ENCODE results near the gene LPCAT1.
A peak's percentile ranks its signal among the peaks of the same experiment; 100 is the strongest.
"Not testable (repeated sequence)": the region's sequence is repeated elsewhere in the genome, so short reads cannot be mapped to it uniquely, and the experiment has no call there.

The LPCAT1 gene

DNA sequence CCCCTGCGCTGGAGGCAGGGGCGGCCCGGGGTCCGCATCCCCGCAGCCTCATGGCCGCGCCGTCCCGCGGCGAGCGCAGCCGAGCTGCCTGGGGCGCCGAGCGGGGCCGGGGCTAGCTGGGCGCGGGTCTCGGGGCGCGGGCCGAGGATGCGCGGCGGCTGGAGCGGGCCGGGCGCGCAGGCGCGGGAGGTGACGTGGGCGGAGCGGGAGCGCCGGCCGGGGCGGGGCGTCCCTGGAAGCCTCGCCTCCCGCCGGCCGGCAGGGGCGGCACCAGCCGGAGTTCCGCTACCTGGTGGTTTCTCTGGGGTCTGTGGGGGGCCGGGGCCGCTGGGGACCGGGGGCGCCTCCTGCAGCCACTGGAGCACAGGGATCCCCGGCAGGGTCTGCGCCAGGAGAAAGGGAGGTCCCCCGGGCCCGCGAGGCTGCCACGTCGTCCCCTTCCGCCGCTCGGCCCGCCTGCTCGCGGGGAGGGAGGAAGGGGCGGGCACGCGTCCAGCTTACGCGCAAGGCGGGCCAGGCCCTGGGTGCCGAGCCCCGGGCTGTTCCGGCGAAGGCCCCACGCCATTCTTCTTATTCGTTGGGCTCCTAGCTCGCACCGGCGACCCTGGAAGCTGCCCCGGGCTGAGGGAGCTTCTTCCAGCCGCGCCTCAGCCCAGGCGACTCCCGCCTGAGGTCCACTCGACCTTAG is at the start of gene LPCAT1:
TSS of gene LPCAT1 (minus strand) at position 168 of the 688 bp plus-strand sequence. CDS start at position 52, 116 bp downstream.
- peak; percentile 68 for DNase-seq (ENCODE audit: low spot score)

DNA sequence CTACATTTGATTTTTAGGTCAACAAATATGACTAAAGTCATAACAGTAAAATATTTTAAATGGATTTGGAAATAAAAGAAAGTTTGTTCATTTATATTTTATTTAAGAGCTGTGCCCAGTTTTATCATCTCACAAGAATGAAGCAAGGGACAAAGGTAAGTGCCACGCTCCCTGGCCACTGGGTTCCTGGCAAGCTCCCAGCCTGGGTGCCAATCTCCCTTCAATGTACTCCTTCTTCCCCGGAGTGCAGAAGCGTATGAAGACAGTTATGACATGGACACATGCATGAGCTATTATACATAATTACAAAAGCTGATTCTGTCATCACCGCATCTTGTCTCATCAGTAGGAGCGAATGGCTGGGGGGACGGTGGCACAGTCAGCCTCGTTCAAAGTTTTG is 48.1 kb upstream of the LPCAT1 start:
- DNase-seq (ENCODE audit: low spot score), result not testable (repeated sequence)

DNA sequence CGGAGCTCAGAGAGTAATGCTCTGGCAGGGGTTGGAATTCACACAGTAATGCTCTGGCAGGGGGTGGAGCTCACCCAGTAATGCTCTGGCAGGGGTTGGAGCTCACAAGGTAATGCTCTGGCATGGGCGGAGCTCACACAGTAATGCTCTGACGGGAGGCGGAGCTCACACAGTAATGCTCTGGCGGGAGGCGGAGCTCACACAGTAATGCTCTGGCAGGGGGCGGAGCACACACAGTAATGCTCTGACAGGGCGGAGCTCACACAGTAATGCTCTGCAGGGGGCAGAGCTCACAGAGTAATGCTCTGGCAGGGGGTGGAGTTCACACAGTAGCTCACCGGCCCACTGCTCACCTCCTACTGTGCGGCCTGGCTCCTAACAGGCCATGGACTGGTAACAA is 47.2 kb upstream of the LPCAT1 start:
- DNase-seq (ENCODE audit: low spot score), result no peak

- DNase-seq (ENCODE audit: low spot score), result no peak
Measured at GRCh38 chr5:1568201-1568979, 44.6 kb upstream of the LPCAT1 start.

DNA sequence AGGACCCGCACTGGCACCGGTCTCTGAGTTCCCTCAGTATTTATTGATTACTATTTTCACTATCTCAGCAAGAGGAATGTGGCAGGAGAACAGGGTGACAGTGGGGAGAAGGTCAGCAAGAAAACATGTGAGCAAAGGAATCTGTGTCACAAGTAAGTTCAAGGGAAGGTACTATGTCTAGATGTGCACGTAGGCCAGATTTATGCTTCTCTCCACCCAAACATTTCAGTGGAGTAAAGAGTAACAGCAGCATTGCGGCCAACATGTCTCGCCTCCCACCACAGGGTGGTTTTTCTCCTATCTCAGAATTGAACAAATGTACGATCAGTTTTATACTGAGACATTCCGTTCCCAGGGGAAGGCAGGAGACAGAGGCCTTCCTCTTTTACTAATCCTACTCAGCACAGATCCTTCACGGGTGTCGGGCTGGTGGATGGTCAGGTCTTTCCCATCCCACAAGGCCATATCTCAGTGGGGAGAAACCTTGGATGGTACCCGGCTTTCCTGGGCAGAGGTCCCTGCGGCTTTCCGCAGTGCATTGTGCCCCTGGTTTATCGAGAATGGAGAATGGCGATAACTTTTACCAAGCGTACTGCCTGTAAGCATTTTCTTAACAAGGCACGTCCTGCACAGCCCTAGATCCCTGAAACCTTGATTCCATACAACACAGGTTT is 43.9 kb upstream of the LPCAT1 start:
- not testable (repeated sequence) for DNase-seq (ENCODE audit: low spot score)

- DNase-seq (ENCODE audit: low spot score), result no peak
Measured at GRCh38 chr5:1565737-1566734, 42.3 kb upstream of the LPCAT1 start.

DNA sequence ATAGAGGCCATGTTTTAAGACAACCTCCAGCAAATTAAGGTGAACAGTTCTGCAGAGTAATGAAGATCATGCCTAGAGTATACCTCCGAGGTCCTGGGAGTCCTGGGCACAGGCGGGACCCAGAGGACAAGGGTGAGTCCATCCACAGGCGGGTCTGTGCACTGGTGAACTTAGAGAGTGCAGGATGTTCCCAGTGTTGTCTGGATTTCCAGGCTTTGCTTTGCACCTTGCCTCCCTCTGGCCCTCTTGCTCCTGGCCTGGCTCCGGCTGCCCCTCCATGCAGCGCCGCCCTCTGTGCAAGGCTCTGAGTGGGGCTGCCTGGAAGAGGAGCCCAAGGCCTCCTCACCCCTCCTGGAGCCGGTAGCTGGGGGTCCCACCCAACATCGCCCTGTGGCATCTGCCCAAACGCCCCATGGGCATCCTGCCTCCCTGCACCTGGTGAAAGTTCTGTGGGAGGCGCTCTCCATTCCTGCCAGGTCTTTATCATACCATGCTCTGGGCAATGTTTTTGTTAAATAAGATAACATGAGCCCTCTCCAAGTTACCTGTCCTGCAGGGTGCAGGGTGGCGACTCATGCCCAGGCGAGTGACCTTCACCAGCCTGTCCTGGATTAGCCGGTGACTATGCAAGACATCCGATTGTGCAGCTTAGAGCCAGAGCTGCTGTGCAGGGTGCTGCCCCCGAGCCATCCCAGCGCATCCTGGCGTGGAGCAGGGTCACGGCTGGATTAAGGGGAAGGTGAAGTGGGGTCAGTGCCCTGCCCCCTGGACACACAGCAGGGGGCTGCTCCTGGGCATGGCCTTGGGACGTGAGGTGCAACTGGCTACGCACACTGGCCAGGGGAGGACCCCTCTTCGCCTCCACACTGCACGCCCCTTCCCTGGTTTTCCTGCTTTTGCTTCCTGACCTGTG is 41.3 kb upstream of the LPCAT1 start:
- no peak for DNase-seq (ENCODE audit: low spot score)

DNA sequence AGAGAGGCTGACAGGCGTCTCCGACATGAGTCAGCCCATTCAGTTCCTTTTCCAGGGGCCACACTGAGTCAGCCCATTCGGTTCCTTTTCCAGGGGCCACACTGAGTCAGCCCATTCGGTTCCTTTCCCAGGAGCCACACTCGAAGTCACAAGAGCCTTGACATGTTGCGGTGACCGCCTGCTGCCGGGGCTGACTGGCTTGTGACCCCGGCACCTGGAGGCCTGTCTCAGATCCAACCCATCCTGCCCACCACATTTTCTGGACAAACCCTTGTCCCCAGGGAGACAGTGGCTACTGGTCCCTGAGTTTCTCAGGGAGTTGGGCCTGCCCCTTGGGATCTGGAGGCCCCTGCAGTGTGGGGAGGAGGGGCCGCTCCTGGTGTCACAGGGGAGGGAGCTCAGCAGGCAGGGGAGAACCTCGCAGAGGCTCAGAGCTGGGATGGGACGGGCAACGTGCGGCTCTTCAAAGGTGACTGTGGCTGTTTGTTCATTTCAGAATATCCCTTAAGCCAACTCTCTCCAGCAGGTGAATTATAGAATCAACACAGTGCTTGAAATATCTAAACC is 40.5 kb upstream of the LPCAT1 start:
- no peak for DNase-seq (ENCODE audit: low spot score)

DNA sequence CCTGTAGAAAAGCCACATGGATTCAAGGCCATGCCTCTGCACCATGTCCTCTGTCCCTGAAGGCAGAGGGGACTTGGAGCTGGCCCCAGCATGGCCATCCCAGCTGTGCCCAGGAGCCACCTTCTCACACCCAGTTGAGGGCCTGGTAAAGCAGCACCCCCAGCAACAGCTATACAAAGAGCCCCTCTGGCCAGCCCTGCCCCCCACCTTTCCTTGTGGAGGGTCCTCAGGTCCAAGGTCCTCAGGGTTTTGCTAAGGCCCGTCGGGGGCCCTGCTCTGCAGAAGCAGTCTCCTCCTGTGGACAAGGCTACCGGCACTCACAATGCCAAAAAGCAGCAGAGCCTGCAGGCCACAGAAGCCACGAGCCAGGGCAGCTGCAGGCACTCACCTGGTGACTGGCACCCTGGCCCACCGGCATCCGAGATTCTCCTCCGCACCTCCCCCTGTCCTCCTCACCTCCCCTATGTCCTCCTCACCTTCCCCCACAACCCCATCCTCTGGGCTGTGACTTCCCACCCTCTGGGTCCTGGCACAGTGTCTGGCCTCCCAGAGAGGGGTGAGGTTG is 39.9 kb upstream of the LPCAT1 start:
- no peak for DNase-seq (ENCODE audit: low spot score)

- no peak for DNase-seq (ENCODE audit: low spot score)
Measured at GRCh38 chr5:1563051-1563461, 39.3 kb upstream of the LPCAT1 start.

GRCh38 chr5:1562599-1562998 is 38.8 kb upstream of the LPCAT1 start:
- no peak for DNase-seq (ENCODE audit: low spot score)

DNA sequence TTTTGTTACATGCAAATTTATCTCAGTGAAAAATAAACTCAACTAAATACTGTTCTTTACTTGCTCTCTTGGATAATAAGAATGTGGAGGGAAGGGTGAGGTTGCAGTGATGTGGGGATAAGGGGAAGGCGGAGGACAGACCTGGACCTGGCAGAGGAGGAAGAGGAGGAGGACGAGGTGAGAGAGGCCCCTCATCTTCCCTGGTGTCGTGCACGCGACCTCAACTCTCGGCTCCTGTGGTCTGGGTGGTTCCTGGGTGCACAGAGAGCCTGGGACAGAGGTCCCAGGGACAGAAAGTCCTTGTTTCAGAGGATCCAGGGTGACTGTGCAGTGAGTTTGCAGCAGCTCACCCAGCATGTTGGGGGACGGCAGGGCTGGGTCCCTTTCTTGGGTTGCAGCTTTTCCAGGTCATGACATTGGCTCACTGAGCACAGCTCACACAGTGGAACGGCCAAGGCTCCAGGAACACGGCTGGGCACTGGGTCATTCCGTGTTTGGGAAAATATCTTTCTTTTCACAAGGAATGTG is 37.7 kb upstream of the LPCAT1 start:
- no peak for DNase-seq (ENCODE audit: low spot score)

GRCh38 chr5:1560499-1560898 is 36.7 kb upstream of the LPCAT1 start:
- DNase-seq (ENCODE audit: low spot score), result not testable (repeated sequence)

DNA sequence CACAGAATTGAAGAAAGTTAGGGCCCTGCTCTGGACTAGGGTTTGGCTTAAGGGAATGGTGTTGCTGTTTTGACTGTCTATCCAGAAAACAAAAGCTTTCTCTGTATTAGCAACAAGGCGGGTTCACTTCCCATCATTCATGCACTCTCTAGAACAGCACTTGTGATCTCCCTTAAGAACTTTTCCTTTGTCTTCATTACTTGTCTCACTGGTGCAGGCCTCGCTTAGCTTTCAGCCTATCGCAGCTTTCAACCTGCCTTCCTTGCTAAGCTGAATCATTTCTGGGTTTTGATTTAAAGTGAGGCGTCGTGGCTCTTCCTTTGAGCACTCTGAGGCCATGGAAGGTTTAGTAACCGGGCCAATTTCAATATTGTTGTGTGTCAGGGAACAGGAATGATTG is 35.2 kb upstream of the LPCAT1 start:
- no peak for DNase-seq (ENCODE audit: low spot score)

DNA sequence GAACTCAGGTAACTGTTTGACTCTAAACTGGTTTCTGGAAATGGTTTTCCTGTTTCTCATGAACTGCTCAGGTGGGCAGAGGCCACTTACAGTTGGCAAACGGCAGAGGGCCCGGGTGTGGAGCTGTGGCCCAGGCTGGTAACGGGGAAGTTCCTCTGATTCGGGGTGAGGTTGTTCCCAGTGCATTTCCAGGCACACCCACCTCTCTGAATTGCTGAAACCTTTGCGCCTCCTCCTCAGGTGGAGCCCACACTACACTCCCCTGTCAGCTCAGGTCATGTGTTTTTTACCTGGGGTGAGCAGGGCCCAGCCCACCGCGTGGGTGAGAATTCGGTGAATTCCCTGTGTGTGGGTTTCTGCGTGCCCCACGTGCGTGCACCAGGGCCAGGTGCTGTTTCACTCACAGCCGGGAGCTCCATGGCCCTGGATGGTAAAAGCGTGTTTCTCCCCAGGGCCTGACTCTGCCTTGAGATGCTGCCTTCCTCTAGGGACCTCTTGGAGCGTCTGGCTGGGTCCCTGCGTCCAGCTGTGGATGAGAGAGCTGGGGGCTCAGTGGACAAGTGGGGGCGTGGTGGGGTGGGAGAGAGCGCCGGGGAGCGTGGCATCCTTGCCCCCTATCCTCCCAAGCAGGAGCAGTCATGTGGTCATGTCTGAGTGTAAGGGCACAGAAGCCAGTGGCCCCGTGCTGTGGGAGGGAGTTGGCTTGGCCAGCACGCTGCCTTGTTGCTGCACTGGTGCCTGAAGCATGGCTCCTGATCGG is 33.5 kb upstream of the LPCAT1 start:
- no peak for DNase-seq (ENCODE audit: low spot score)

DNA sequence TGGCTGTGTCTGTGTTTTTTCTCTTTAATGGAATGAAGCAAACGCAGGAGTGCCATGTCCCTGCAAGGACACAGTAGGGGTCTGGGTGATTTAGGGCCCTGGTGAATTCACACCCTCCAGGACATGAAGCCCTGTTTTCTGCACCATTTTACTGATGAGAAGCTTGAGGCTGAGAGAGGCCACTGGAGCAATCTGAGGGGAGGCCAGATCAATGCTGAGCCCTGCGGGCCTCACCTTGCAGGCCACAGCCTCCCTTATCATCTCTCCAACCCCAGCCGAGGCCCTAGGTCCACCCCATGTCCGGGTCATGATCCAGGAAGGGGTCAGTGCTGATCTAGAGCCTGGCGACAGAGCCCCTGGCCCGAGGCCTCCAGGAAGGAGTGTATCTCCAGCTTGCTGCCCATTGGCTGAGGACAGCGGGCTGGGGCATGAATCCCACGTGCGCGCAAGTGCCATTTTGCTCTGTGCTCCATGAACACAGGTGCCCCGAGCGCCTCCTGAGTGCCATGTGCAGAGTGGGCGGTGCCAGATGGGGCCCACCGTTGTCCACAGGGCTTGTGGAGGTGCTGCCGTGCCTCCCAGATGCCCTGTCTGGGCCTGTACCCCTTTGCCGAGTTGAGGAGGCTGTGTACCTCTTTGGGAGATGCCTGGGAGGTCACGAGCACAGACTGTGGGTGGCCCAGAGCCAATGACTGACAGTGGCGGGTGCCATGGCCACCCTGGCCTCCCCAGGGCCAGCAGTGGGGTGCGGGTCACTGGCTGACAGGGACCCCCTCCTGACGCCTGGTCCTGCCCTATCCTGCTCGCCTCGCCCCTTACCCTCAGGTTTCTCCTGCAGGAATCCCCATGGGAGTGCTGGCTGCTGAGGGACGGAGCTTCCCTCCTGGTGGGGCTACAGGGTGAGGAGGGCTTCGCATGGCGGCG is 32.3 kb upstream of the LPCAT1 start:
- no peak for DNase-seq (ENCODE audit: low spot score)

GRCh38 chr5:1555011-1555807 is 31.4 kb upstream of the LPCAT1 start:
- no peak for DNase-seq (ENCODE audit: low spot score)
